Measurements from ENCODE around the gene AKAP9.

Gene AKAP9

GRCh38 chr7:91999631-92000565 is 59.2 kb downstream of the AKAP9 start:
- H3K27ac ChIP-seq (ENCODE audit: insufficient read depth in 1 of 2, low read depth in 1 of 2, low read length in 2 of 2, poor library complexity in 1 of 2, severe bottlenecking in 2 of 2), result no peak overlapping the region
- POLR2A ChIA-PET, result no interaction called here
- H3K36me3 ChIP-seq (ENCODE audit: control insufficient read depth in 4 of 4, insufficient read depth in 4 of 4, low read length in 3 of 4), result peaks cover 20 to 60% (median 37%) of the 10 kb centered on the region in 4 experiments
- H3K9me3 ChIP-seq (ENCODE audit: control extremely low read depth in 1 of 5, control insufficient read depth in 4 of 5, insufficient read depth in 2 of 5, low read depth in 1 of 5, low read length in 4 of 5), result no peaks in the 10 kb centered on the region
- CTCF ChIA-PET, result no interaction called here
- H3K4me1 ChIP-seq (ENCODE audit: control extremely low read depth in 1 of 4, control insufficient read depth in 4 of 4, insufficient read depth in 4 of 4, low read length in 3 of 4), result no peaks in the 10 kb centered on the region
- 100% methylated on average over 1 of the region's 2 CpGs for WGBS (ENCODE audit: insufficient coverage)
- no peak for DNase-seq
- H3K27me3 ChIP-seq (replicated peaks in 2 of 5; ENCODE audit: control insufficient read depth in 4 of 5, insufficient read depth in 5 of 5, low read length in 4 of 5), result no peaks in the 10 kb centered on the region
- no peak overlapping the region for H3K4me3 ChIP-seq (ENCODE audit: control insufficient read depth in 1 of 7, extremely low read depth in 1 of 7, insufficient read depth in 4 of 7, low read depth in 2 of 7, low read length in 6 of 7)

- no peak overlapping the region for H3K4me3 ChIP-seq (ENCODE audit: control insufficient read depth in 1 of 7, extremely low read depth in 1 of 7, insufficient read depth in 4 of 7, low read depth in 2 of 7, low read length in 6 of 7)
- WGBS (ENCODE audit: insufficient coverage), result 100% methylated on average over 1 of the region's 1 CpG
- POLR2A ChIA-PET, result no interaction called here
- no peaks in the 10 kb centered on the region for H3K9me3 ChIP-seq (ENCODE audit: control extremely low read depth in 1 of 5, control insufficient read depth in 4 of 5, insufficient read depth in 2 of 5, low read depth in 1 of 5, low read length in 4 of 5)
- H3K36me3 ChIP-seq (ENCODE audit: control insufficient read depth in 4 of 4, insufficient read depth in 4 of 4, low read length in 3 of 4), result peaks cover 15 to 52% (median 24%) of the 10 kb centered on the region in 4 experiments
- no peaks in the 10 kb centered on the region for H3K4me1 ChIP-seq (ENCODE audit: control extremely low read depth in 1 of 4, control insufficient read depth in 4 of 4, insufficient read depth in 4 of 4, low read length in 3 of 4)
- H3K27ac ChIP-seq (ENCODE audit: insufficient read depth in 1 of 2, low read depth in 1 of 2, low read length in 2 of 2, poor library complexity in 1 of 2, severe bottlenecking in 2 of 2), result no peak overlapping the region
- CTCF ChIA-PET, result interaction anchor here (1.5 kb wide), 1 partner anchor 9 kb away, joined by 4 read pairs; no protein-coding TSS in a partner anchor
- H3K27me3 ChIP-seq (replicated peaks in 2 of 5; ENCODE audit: control insufficient read depth in 4 of 5, insufficient read depth in 5 of 5, low read length in 4 of 5), result no peaks in the 10 kb centered on the region
- no peak for DNase-seq
Observed at GRCh38 chr7:92002720-92003119, 62.1 kb downstream of the AKAP9 start.

GRCh38 chr7:92006046-92006445 is 65.4 kb downstream of the AKAP9 start:
- Histone ChIP-seq H3K36me3 (ENCODE audit: control insufficient read depth in 4 of 4, insufficient read depth in 4 of 4, low read length in 3 of 4) (peaks cover 13 to 58% (median 17%) of the 10 kb centered on the region in 4 experiments), H3K4me3 (ENCODE audit: control insufficient read depth in 1 of 7, extremely low read depth in 1 of 7, insufficient read depth in 4 of 7, low read depth in 2 of 7, low read length in 6 of 7) (no peak overlapping the region), H3K4me1 (ENCODE audit: control extremely low read depth in 1 of 4, control insufficient read depth in 4 of 4, insufficient read depth in 4 of 4, low read length in 3 of 4) (no peaks in the 10 kb centered on the region), H3K9me3 (ENCODE audit: control extremely low read depth in 1 of 5, control insufficient read depth in 4 of 5, insufficient read depth in 2 of 5, low read depth in 1 of 5, low read length in 4 of 5) (peaks cover 0 to 14% (median 7%) of the 10 kb centered on the region in 5 experiments), H3K27ac (ENCODE audit: insufficient read depth in 1 of 2, low read depth in 1 of 2, low read length in 2 of 2, poor library complexity in 1 of 2, severe bottlenecking in 2 of 2) (no peak overlapping the region), H3K27me3 (replicated peaks in 2 of 5; ENCODE audit: control insufficient read depth in 4 of 5, insufficient read depth in 5 of 5, low read length in 4 of 5) (no peaks in the 10 kb centered on the region)
- POLR2A ChIA-PET, result no interaction called here
- no CpG with 5 or more reads among the region's 2 CpGs for WGBS (ENCODE audit: insufficient coverage)
- DNase-seq, result no peak
- CTCF ChIA-PET, result no interaction called here

- POLR2A ChIA-PET, result no interaction called here
- H3K27ac ChIP-seq (ENCODE audit: insufficient read depth in 1 of 2, low read depth in 1 of 2, low read length in 2 of 2, poor library complexity in 1 of 2, severe bottlenecking in 2 of 2), result no peak overlapping the region
- H3K27me3 ChIP-seq (replicated peaks in 2 of 5; ENCODE audit: control insufficient read depth in 4 of 5, insufficient read depth in 5 of 5, low read length in 4 of 5), result no peaks in the 10 kb centered on the region
- peaks cover 0 to 17% (median 7%) of the 10 kb centered on the region in 5 experiments for H3K9me3 ChIP-seq (ENCODE audit: control extremely low read depth in 1 of 5, control insufficient read depth in 4 of 5, insufficient read depth in 2 of 5, low read depth in 1 of 5, low read length in 4 of 5)
- no peaks in the 10 kb centered on the region for H3K4me1 ChIP-seq (ENCODE audit: control extremely low read depth in 1 of 4, control insufficient read depth in 4 of 4, insufficient read depth in 4 of 4, low read length in 3 of 4)
- no peak overlapping the region for H3K4me3 ChIP-seq (ENCODE audit: control insufficient read depth in 1 of 7, extremely low read depth in 1 of 7, insufficient read depth in 4 of 7, low read depth in 2 of 7, low read length in 6 of 7)
- WGBS (ENCODE audit: insufficient coverage), result 100% methylated on average over 5 of the region's 5 CpGs
- CTCF ChIA-PET, result interaction anchor here (1.8 kb wide), 1 partner anchor 13 kb away, joined by 4 read pairs; no protein-coding TSS in a partner anchor
- peaks cover 11 to 68% (median 18%) of the 10 kb centered on the region in 4 experiments for H3K36me3 ChIP-seq (ENCODE audit: control insufficient read depth in 4 of 4, insufficient read depth in 4 of 4, low read length in 3 of 4)
- DNase-seq, result no peak
Observed at GRCh38 chr7:92010215-92010614, 69.6 kb downstream of the AKAP9 start.

- ChIA-PET POLR2A (no interaction called here), CTCF (no interaction called here)
- DNase-seq, result no peak
- peaks cover 11 to 70% (median 16%) of the 10 kb centered on the region in 4 experiments for H3K36me3 ChIP-seq (ENCODE audit: control insufficient read depth in 4 of 4, insufficient read depth in 4 of 4, low read length in 3 of 4)
- no peaks in the 10 kb centered on the region for H3K4me1 ChIP-seq (ENCODE audit: control extremely low read depth in 1 of 4, control insufficient read depth in 4 of 4, insufficient read depth in 4 of 4, low read length in 3 of 4)
- peaks cover 0 to 17% (median 7%) of the 10 kb centered on the region in 5 experiments for H3K9me3 ChIP-seq (ENCODE audit: control extremely low read depth in 1 of 5, control insufficient read depth in 4 of 5, insufficient read depth in 2 of 5, low read depth in 1 of 5, low read length in 4 of 5)
- no peak overlapping the region for H3K27ac ChIP-seq (ENCODE audit: insufficient read depth in 1 of 2, low read depth in 1 of 2, low read length in 2 of 2, poor library complexity in 1 of 2, severe bottlenecking in 2 of 2)
- no peak overlapping the region for H3K4me3 ChIP-seq (ENCODE audit: control insufficient read depth in 1 of 7, extremely low read depth in 1 of 7, insufficient read depth in 4 of 7, low read depth in 2 of 7, low read length in 6 of 7)
- no peaks in the 10 kb centered on the region for H3K27me3 ChIP-seq (replicated peaks in 2 of 5; ENCODE audit: control insufficient read depth in 4 of 5, insufficient read depth in 5 of 5, low read length in 4 of 5)
Observed at GRCh38 chr7:92013611-92014010, 72.9 kb downstream of the AKAP9 start.

GRCh38 chr7:92020636-92021035 is 80.0 kb downstream of the AKAP9 start:
- no peak for DNase-seq
- CTCF ChIA-PET, result no interaction called here

GRCh38 chr7:92025260-92025659 is 84.6 kb downstream of the AKAP9 start:
- no peak for DNase-seq
- no peaks in the 10 kb centered on the region for H3K4me1 ChIP-seq (ENCODE audit: control extremely low read depth in 1 of 4, control insufficient read depth in 4 of 4, insufficient read depth in 4 of 4, low read length in 3 of 4)
- peaks cover 20 to 74% (median 31%) of the 10 kb centered on the region in 4 experiments for H3K36me3 ChIP-seq (ENCODE audit: control insufficient read depth in 4 of 4, insufficient read depth in 4 of 4, low read length in 3 of 4)
- no peak overlapping the region for H3K27ac ChIP-seq (ENCODE audit: insufficient read depth in 1 of 2, low read depth in 1 of 2, low read length in 2 of 2, poor library complexity in 1 of 2, severe bottlenecking in 2 of 2)
- no peak overlapping the region for H3K4me3 ChIP-seq (ENCODE audit: control insufficient read depth in 1 of 7, extremely low read depth in 1 of 7, insufficient read depth in 4 of 7, low read depth in 2 of 7, low read length in 6 of 7)
- H3K9me3 ChIP-seq (ENCODE audit: control extremely low read depth in 1 of 5, control insufficient read depth in 4 of 5, insufficient read depth in 2 of 5, low read depth in 1 of 5, low read length in 4 of 5), result peaks cover 0 to 7% (median 1%) of the 10 kb centered on the region in 5 experiments
- no CpG with 5 or more reads among the region's 3 CpGs for WGBS (ENCODE audit: insufficient coverage)
- CTCF ChIA-PET, result interaction anchor here (0.5 to 1.6 kb wide), 3 partner anchors 17 to 461 kb away, joined by 3 read pairs; no protein-coding TSS in a partner anchor
- H3K27me3 ChIP-seq (replicated peaks in 2 of 5; ENCODE audit: control insufficient read depth in 4 of 5, insufficient read depth in 5 of 5, low read length in 4 of 5), result no peaks in the 10 kb centered on the region
- POLR2A ChIA-PET, result no interaction called here

More at GRCh38 chr7:92020636-92021035, 80.0 kb downstream of the AKAP9 start:
- Histone ChIP-seq H3K4me3 (ENCODE audit: control insufficient read depth in 1 of 7, extremely low read depth in 1 of 7, insufficient read depth in 4 of 7, low read depth in 2 of 7, low read length in 6 of 7) (no peak overlapping the region), H3K36me3 (ENCODE audit: control insufficient read depth in 4 of 4, insufficient read depth in 4 of 4, low read length in 3 of 4) (peaks cover 18 to 77% (median 25%) of the 10 kb centered on the region in 4 experiments), H3K27me3 (replicated peaks in 2 of 5; ENCODE audit: control insufficient read depth in 4 of 5, insufficient read depth in 5 of 5, low read length in 4 of 5) (no peaks in the 10 kb centered on the region), H3K4me1 (ENCODE audit: control extremely low read depth in 1 of 4, control insufficient read depth in 4 of 4, insufficient read depth in 4 of 4, low read length in 3 of 4) (no peaks in the 10 kb centered on the region), H3K27ac (ENCODE audit: insufficient read depth in 1 of 2, low read depth in 1 of 2, low read length in 2 of 2, poor library complexity in 1 of 2, severe bottlenecking in 2 of 2) (no peak overlapping the region), H3K9me3 (ENCODE audit: control extremely low read depth in 1 of 5, control insufficient read depth in 4 of 5, insufficient read depth in 2 of 5, low read depth in 1 of 5, low read length in 4 of 5) (peaks cover 0 to 1% (median 0%) of the 10 kb centered on the region in 5 experiments)
- POLR2A ChIA-PET, result no interaction called here
